Measurements from ENCODE around the gene HACD2. TPM values are rescaled to one million over a fixed set of nuclear protein-coding genes. Genes with fewer than 3 reads are reported as not detected.

Gene HACD2
- total and polyA plus RNA-seq, 9 of the 15 experiments (the other 6 are each of a cell fraction or from before 2014, with no cell fraction given), result 1.3 to 10.5 (median 3.8) TPM

GRCh38 chr3:123632161-123632655 lies 47.4 kb upstream of the HACD2 start:
- peaks cover 8% of the 10 kb centered on the region in 2 experiments; a peak in 4 of 5 replicates for H3K4me1 ChIP-seq (replicated peaks in 1 of 2; ENCODE audit: control insufficient read depth in 2 of 2, insufficient read depth in 2 of 2, low read length in 2 of 2)
- intact Hi-C loops (cut with micrococcal nuclease), result no loop called here
- H3K36me3 ChIP-seq (ENCODE audit: control insufficient read depth, insufficient read depth, low read length), result no peaks in the 10 kb centered on the region
- no peaks in the 10 kb centered on the region for H3K9me1 ChIP-seq (ENCODE audit: control insufficient read depth, insufficient read depth, low read length)
- in situ Hi-C loops (cut with MboI), result no loop called here
- ATAC-seq (no peak), FAIRE-seq (no peak), DNase-seq (ENCODE audit: extremely low read depth in 1 of 4, low spot score in 3 of 4) (no peak)
- no peak overlapping the region for H2AFZ ChIP-seq (ENCODE audit: low read depth, low read length)
- no peak overlapping the region for H3K4me2 ChIP-seq (ENCODE audit: insufficient read depth, low read length)
- no peaks in the 10 kb centered on the region for H3K9me3 ChIP-seq (replicated peaks; ENCODE audit: control insufficient read depth, insufficient read depth, low read depth, low read length)
- WGBS (ENCODE audit: insufficient coverage, low coverage, missing lambda C conversion rate), result 23% methylated on average over 4 of the region's 6 CpGs
- H4K20me1 ChIP-seq (replicated peaks; ENCODE audit: control insufficient read depth, insufficient read depth, low read length), result no peaks in the 10 kb centered on the region
- H3K27ac ChIP-seq (ENCODE audit: extremely low read depth, low read depth, low read length), result no peak overlapping the region
- H3K27me3 ChIP-seq (ENCODE audit: control insufficient read depth in 2 of 2, insufficient read depth in 2 of 2, low read length in 2 of 2), result peaks cover 0 to 19% of the 10 kb centered on the region in 2 experiments; a peak in 2 of 5 replicates
- POLR2A ChIA-PET, result no interaction called here
- BruUV-seq (replicated peaks), result no TSS peak
- H3K9ac ChIP-seq (ENCODE audit: insufficient read depth in 1 of 2, low read depth in 2 of 2, low read length in 2 of 2), result no peak overlapping the region
- CTCF ChIA-PET (ENCODE audit: low intra/inter-chr PET ratio), result no interaction called here
- H3K4me3 ChIP-seq, result no peak overlapping the region
- no peaks in the 10 kb centered on the region for H3K79me2 ChIP-seq (ENCODE audit: control insufficient read depth, insufficient read depth, low read length)
- no peak for TF ChIP-seq CXXC5 (CRISPR knock-in tag; IDR thresholded peaks at IDR 0.05)
- no peak for TF ChIP-seq PHF21A (IDR thresholded peaks at IDR 0.05; ENCODE audit: borderline replicate concordance, low read depth)
- no peak for TF ChIP-seq PBX2 (CRISPR knock-in tag; IDR thresholded peaks at IDR 0.05; ENCODE audit: low read depth)
- no peak for TF ChIP-seq PBX2 (tag; conservative IDR thresholded peaks at IDR 0.05; ENCODE audit: low read depth)
- TF ChIP-seq MITF (IDR thresholded peaks at IDR 0.05), result no peak
- TF ChIP-seq NELFE (IDR thresholded peaks at IDR 0.05; ENCODE audit: insufficient read depth, insufficient read length), result no peak
- TF ChIP-seq HCFC1 (IDR thresholded peaks at IDR 0.05; ENCODE audit: low read depth, low read length), result no peak
- no peak for TF ChIP-seq U2AF1 (optimal IDR thresholded peaks at IDR 0.05; ENCODE audit: low read depth, low read length)
- TF ChIP-seq SETDB1 (IDR thresholded peaks at IDR 0.05; ENCODE audit: low read length), result no peak
- no peak for TF ChIP-seq MXI1 (IDR thresholded peaks at IDR 0.05; ENCODE audit: low read depth, low read length)
- no peak for TF ChIP-seq ZNF280B (CRISPR knock-in tag; IDR thresholded peaks at IDR 0.05)
- TF ChIP-seq MAX (CRISPR knock-in tag; IDR thresholded peaks at IDR 0.05), result no peak
- TF ChIP-seq POLR3A (IDR thresholded peaks at IDR 0.05; ENCODE audit: borderline replicate concordance, extremely low read depth, insufficient read depth, insufficient read length), result no peak
